ENCODE results near the gene KLF16.
A peak's percentile ranks its signal among the peaks of the same experiment; 100 is the strongest.
"Not testable (repeated sequence)": the region's sequence is repeated elsewhere in the genome, so short reads cannot be mapped to it uniquely, and the experiment has no call there.

KLF16 gene

DNA sequence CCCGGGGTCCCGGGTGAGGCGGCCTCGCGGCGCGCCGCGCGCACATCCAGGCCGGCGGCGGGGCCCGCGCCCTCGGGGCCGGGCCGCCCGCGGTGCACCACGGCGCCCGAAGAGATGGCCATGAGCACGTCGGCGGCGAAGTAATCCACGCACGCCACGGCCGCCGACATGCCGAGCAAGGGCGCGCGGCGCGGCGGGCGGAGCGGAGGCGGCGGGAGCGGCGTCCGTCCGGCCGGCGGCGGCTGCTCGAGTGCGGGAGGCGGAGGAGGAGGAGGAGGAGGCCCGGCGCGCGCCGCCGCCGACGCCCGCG lies at the start of gene KLF16:
Gene KLF16, minus strand, starts transcription at position 252 of the 310 bp plus-strand sequence. Its CDS starts 82 bp downstream, at position 170.
- DNase-seq, result no peak

DNA sequence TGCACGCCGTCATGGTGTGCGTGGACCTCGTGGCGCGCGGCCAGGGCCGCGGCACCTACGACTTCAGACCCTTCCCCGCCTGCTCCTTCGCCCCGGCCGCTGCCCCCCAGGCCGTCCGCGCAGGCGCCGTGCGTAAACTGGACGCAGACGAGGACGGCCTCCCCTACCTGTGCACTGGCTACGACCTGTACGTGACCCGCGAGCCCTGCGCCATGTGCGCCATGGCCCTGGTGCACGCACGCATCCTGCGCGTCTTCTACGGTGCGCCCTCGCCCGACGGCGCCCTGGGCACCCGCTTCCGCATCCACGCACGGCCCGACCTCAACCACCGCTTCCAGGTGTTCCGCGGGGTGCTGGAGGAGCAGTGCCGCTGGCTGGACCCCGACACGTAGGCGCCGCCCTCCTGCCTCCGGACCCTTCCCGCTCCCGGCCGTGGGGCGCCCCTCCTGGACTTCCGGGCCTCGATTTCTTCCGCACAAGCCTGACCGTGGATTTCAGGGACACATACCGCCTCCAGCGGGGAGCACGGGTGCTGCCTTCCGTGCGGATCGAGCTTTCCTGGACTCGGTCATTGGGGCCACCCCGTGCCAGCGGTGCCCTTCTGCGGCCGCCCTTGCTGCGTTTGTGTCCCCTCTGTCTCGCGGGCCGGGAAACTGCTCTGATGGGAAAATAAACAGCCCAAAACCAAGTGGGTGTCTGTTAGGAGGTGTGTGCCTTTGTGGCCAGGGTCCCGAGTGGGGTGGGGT lies 49.6 kb upstream of the KLF16 start:
- DNase-seq, result no peak

DNA sequence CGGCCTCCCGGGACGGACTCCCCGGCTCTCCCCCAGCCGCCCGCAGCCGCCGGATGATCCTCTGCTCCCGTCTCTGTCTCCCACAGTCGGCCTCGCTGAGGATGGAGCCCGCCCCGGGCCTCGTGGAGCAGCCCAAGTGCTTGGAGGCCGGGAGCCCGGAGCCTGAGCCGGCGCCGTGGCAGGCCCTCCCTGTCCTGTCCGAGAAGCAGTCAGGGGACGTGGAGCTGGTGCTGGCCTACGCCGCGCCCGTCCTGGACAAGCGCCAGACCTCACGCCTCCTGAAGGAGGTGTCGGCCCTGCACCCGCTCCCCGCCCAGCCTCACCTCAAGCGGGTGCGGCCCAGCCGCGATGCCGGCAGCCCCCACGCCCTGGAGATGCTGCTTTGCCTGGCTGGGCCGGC lies 48.6 kb upstream of the KLF16 start:
- DNase-seq, result no peak

DNA sequence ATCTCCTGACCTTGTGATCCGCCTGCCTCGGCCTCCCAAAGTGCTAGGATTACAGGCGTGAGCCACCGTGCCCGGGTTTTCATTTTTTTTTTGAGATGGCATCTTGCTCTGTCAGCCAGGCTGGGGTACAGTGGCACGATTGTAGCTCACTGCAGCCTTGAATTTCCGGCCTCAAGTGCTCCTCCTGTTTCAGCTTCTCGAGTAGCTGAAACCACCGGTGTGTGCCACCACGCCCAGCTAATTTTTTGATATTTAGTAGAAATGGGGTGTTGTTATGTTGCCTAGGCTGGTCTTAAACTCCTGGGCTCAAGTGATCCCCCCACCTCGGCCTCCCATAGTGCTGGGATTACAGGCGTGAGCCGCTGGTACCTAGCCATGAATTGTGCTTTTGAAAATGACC lies 47.7 kb upstream of the KLF16 start:
- DNase-seq, result no peak

DNA sequence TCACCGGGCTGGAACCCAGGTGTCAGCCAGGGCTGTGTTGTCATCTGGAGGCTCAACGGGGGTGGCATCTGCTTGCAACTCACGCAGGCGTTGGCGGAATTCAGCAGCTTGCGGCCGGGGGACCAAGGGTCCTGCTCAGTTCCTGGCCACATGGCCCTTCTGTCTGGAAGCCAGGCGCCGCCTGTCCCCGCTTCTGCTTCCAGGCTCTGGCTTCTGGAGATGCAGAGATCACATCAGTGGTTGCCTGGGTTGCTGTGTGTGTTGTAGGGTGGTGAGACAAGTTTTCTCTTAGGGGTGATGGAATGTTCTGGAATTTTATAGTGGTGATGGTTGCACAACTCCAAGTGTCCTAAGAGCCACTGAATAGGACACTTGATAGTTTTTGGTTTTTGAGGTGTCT lies 46.8 kb upstream of the KLF16 start:
- no peak for DNase-seq

DNA sequence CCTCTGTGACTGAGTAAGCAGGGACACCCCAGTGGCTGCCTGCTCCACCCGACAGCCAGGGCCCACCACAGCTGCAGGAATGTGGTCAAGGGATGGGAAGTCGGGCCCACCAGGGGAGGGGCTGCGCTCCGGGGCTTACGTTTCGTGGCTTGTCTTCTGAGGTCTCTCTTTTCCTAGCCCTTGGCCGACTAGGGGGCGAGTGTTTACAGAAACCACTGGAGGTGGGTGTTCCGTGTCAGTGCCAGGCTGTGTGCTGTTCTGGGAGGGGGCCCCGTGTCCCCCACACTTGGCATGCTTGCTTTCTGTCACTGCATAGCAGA lies 46.3 kb upstream of the KLF16 start:
- DNase-seq, result no peak

DNA sequence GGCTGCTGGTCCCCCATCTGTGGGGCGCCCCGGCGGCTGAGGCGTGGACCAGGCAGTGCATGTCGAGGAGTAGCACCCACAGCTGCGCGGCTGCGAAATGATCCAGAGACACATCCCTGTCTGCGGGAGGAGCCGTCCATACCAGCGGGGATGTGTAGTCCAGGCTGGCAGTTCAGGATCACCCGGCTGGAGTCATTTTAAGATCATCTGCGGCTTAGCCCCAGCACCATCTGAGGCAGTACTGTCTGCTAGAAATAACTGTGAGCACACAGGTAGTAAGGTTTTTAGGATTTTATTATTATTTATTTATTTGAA lies 44.9 kb upstream of the KLF16 start:
- DNase-seq, result no peak

DNA sequence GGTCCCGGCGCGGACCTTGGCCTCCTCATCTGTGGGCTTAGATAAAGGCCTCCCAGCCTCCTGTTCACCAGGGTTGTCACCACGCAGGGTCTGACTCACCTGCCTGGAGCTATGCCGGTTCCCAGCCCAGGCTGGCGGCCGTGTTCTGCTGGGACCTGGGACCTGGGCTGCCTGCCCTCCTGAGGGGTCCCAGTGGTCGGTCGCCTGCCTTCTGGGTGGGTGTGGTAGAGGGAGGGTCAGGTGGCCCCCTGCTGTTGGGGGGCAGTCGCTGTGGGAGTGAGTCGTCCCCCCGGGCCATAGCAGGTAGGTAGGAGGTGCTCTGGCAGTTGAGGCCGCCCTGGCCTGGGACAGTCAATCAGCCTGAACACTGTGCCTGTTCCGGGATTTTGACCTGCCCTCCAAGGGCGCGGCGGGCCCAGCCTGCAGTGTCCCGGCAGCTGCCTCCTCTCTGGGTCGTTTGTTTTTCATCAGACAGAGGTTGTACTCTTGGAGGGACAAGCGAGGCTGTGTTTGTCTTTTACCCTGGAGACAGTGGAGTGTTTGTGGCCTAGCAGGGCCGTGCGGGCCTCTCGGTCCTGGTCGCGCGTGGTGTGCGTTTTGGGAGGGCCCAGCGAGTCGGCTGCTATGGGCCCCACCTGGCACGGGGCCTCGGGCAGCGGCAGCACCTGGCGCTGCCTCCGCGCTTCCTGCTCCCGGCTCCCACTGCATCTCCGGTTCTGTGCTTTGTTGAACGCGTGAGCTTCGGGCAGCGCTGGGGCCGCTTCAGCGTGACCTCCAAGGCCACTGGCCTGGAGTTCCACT lies 44.4 kb upstream of the KLF16 start:
- DNase-seq, result no peak

DNA sequence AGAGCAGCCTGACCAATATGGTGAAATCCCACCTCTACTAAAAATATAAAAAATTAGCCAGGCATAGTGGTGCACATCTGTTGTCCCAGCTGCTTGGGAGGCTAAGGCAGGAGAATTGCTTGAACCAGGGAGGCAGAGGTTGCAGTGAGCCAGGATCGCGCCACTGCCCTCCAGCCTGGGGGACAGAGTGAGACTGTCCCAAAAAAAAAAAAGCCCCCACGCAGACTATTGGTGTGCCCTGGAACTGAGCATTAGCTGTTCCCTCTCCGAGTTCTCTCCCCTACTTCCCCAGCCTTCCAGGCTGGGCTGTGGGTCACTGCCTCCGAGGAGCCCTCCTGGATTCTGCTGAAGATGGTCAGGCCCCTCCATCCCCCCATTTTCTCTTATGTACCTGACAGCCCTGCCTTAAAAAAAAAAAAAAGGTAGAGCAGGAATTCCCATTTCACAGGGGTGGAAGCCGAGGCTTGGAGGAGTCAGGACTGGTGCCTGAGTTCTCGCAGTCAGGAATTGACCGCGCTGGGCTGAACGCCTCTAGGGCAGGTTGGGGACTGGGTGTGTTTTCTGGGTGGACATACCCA lies 43.7 kb upstream of the KLF16 start:
- DNase-seq, result no peak

DNA sequence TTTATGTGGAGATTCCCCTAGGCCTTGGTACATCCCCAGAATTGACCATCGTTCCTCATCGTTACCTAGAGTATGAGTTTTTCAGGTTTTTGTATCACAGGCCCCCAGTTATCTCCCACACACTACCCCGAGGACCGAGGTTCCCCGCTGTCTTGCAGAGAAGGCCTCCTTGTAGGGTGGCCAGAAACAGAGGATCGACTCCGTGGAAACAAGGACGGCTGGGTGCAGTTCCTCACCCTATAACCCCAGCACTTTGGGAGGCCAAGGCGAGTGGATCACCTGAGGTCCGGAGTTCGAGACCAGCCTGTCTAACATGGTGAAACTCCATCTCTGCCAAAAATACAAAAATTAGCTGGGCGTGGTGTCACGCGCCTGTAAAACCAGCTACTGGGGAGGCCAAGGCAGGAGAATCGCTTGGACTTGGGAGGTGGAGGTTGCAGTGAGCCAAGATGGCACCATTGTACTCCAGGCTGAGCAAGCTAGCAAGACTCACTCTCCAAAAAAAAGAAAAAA lies 42.5 kb upstream of the KLF16 start:
- DNase-seq, result no peak

DNA sequence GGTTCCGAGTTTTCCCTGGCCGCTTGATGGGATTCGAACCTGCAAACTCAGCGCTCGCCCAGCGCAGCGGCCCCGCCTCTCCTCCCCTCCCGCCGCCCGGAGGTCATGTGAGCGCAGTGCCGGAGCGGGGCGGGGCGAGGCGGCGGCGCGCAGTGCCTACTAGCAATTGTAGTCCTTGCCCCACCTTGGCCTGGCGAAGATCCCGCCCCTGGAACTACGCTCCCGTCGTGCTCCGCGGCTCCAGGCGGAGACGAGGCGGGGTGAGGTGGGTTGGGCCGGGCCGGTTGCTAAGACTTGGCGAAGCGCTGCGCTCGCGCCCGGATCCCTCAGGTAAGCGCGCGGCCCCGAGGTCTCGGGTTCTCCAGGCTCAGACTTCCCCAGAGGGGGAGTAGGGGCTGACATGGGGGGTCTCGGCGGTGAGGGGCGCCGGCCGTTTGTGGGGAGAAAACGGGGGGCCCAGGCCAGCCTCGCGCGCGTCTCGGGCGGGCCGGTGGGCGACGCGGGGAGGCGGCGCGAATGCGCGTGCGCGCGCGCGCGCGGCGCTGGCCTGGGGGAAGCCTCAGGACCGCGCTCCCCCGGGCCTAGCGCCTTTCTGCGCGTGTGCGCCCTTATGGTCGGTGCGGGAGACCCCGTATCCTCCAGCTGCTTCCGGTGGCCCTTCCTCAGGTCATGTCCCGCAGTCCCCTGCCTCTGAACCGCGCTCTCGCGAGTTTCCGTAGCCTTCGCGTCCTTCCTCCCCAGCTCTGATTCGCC lies 41.9 kb upstream of the KLF16 start, which contains the start of the genes ADAT3 and SCAMP4:
Gene ADAT3, plus strand, starts transcription at position 290 of the 753 bp plus-strand sequence. CDS start 6,649 bp downstream, outside the sequence.
Gene SCAMP4, plus strand, starts transcription at position 290 of the 753 bp plus-strand sequence. CDS start 9,621 bp downstream, outside the sequence.
- peak; percentile 98 to 99 (median 99) for DNase-seq

DNA sequence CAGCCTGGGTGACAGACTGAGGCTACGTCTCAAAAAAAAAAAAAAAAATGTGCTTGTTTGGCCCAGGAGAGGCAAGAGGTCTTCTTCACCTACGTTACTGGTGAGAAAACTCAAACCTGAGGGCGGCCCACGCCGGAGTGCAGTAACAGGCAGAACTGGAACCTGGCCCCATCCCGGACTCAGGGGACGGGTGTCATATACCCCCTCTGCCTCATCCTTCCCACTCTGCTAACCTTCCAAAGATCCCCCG lies 41.4 kb upstream of the KLF16 start:
- DNase-seq, result no peak

DNA sequence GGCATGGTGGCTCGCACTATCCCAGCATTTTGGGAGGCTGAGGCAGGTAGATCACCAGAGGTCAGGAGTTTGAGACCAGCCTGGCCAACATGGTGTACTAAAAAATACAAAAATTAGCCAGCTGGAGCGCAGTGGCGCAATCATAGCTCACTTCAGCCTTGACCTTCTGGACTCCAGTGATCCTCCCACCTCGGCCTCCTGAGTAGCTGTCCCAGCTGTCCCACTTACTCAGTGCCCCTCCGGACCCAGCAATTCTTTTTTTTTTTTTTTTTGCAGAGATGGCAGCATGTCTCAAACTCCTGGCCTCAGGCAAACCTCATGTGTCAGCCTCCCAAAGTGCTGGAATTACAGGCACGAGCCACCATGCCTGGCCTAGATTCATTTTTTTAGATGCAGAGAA lies 39.5 kb upstream of the KLF16 start:
- DNase-seq, result no peak

DNA sequence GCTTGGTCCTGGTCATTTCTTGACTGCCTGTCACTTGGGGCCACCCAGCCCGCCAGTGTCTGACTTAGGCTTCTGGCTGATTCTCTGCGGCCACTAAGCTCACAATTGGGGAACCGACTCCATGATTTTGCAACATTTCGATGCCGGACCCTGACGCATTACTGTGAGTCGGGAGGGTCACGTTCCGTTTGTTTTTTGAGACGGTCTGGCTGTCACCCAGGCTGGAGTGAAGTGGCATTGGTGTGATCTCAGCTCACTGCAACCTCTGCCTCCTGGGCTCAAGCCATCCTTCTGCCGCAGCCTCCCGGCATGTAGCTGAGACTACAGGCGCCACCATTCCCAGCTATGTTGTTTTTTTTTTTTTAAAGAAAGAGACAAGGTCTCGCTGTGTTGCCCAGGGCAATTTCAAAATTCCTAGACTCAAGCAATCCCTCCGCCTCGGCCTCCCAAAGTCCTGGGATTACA lies 38.6 kb upstream of the KLF16 start:
- peak; percentile 94 to 98 (median 97) for DNase-seq

DNA sequence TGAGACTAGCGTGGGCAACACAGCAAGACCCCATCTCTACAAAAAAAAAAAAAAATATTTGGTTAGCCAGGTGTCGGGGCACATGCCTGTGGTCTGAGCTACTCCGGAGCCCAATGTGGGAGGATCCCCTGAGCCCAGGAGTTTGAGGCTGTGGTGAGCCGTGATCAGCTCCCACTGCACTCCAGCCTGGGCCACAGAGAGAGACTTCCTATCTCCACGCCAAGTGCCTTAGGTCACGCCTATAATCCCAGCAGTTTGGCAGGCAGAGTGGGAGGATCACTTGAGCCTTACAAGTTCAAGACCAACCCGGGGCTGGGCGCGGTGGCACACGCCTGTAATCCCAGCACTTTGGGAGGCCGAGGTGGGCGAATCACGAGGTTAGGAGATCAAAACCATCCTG lies 33.1 kb upstream of the KLF16 start:
- no peak for DNase-seq

DNA sequence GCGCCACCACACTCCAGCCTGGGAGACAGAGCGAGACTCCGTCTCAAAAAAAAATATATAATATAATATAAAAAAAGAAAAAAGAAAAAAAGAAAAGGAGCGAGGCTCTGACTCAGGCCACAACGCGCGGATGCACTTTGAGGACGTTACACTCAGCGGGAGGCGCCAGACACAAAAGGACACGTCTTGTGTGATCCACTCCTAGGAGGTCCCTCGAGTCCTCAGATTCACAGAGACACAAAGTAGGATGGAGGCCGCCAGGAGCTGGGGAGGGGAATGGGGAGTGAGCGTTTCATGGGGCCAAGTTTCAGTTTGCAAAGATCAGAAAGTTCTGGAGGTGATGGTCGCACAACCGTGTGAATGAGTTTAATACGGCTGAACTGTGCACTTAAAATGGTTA lies 30.4 kb upstream of the KLF16 start:
- DNase-seq, result no peak

DNA sequence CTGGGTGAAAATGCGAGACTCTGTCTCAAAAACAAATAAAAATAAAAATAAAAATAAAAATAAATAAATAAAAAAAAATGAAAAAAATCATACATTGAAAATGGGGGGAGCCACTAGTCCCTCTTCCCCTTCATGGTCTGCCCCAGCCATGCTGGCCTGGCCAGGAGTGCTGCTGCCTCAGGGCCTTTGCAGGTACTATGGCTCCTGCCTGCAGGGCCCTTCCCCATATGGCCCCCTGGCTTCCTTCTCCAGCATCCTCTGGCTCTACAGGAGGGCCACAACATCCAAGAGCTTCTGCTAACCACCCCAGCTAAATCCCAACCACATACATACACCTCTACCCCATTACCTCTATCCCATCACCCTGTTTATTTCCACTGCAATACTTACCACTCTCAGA lies 26.5 kb upstream of the KLF16 start:
- DNase-seq, result no peak

DNA sequence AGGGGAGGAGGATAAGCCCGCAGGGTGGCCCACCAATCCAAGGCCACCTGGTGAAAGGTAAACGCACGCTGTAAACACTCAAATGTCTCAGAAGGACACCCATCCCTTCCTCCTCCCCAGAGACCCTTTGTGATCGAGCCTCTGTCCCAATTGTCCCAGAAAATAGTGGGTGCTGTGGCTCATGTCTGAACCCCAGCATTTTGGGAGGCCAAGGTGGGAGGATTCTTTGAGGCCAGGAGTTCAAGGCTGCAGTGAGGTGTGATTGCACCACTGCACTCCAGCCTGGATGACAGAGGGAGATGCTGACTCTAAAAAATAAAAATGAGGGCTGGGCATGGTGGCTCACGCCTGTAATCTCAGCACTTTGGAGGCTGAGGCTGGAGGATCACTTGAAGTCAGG lies 25.0 kb upstream of the KLF16 start:
- no peak for DNase-seq

DNA sequence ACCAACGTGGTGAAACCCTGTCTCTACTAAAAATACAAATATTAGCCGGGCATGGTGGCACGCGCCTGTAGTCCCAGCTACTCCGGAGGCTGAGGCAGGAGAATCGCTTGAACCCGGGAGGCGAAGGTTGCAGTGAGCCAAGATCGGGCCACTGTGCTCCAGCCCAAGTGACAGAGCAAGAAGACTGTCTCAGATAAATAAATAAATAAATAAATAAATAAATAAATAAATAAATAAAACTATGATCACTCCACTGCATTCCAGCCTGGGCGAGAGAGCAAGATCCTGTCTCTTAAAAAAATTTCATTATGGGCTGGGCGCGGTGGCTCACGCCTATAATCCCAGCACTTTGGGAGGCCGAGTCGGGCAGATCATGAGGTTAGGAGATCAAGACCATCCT lies 23.0 kb upstream of the KLF16 start:
- not testable (repeated sequence) for DNase-seq

DNA sequence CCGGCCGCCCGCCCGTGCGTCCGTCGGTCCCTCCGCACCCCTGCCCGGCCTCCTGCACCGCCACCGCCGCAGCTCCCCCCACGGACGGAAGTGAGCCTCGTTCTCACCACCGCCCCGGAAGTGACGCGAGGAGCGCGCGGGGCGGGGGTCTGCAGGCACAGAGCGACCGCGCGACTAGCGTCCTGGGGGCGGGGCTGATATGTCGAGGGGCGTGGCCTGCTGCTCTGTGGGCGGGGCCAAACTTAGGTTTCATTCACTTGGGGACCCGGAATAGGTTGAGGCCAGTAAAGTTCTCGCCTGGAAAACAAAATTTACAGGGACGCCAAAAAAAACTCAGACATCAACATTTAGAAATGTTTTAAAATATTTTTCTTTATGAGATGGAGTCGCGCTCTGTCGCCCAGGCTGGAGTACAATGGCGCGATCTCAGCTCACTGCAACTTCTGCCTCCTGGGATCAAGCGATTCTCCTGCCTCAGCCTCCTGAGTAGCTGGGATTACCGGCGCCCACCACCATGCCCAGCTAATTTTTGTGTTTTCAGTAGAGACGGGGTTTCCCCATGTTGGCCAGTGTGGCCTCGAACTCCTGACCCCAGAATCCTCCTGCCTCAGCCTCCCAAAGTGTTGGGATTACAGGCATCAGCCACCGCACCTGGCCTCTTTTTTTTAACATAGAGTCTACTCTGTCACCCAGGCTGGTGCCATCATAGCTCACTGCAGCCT lies 22.2 kb upstream of the KLF16 start, which contains the start of gene ABHD17A:
Gene ABHD17A, minus strand, starts transcription at position 99 of the 722 bp plus-strand sequence. CDS start 3,930 bp downstream, outside the sequence.
- DNase-seq, result peak; percentile 97 to 99 (median 99)

DNA sequence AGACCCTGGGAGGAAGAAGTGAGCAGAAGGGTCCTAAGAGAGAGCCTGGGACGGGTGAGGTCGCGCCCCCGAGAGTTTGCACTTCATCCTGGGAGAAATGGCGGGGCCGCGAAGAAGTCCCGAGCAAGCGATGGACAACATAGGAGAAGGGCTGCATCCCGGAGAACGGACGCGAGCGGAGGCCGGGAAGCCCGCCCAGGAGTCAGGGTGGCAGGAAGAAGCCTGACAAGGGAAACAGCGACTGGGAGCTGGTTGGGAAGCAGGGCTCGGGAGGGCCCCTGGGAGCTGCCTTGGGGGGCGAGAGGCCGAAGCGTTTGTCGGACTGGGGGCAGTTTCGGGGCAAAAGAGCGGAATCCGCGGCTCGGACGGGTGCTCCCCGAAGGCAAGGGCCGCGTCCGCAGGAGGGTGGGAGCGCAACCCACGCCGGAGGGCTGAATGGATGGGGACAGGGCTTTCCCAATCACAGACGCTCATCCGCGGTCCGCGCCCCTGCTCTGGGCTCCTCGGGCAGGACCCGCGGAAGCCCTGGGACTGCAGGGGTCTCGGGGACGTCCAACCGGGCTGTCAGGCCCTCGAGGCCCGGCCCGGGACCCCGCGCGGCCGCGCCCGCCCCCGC lies 21.4 kb upstream of the KLF16 start:
- peak in 1 of 3 donors; percentile 38 for DNase-seq

DNA sequence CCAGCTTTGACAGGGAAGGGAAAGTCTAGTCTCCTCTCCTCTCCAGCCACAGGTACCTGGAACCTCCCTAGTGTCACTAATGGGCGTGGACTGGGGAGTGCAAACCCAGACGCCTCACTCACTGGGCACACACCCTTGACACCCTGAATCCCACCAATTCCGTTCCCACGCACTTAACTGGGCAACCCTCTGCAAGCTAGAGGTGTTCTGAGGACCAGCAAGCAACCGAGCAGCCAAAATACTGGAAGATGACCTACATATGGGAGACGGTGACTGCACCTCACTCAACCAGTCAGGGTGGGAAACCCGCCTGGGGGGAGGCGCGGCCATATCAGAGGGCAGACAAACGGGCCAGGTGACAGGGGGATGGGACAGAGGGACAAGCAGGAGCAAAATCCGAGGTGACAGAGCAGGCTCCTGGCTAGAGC lies 20.9 kb upstream of the KLF16 start:
- no peak for DNase-seq
